DND-41 (cell line): ENCODE data around the gene TM4SF18.

Source experiments
- ATAC-seq: fragments of 200-7000 bp; cut with Tn5 transposase; 3 replicates; pipeline ENCODE4 v1.9.1; 2021; ENCODE audit warnings: low read depth; ENCODE audit not compliant: insufficient read depth
- DNase-seq: peaks from one replicate; pipeline ENCODE4 v3.0.0-alpha.2; 2020
- H2AFZ ChIP-seq: 2 replicates; pipeline ENCODE4 v1.6.0; 2012; ENCODE audit warnings: low read depth, low read length
- H3K27ac ChIP-seq: 2 replicates; pipeline ENCODE4 v1.5.1; 2012; ENCODE audit warnings: low read length, inconsistent platforms
- H3K27me3 ChIP-seq: fragments of 200-600 bp; sonication (generic); 2 replicates; pipeline ENCODE4 v1.6.0; 2012; ENCODE audit warnings: low read length, mild to moderate bottlenecking, inconsistent platforms; ENCODE audit not compliant: insufficient read depth, poor library complexity
- H3K36me3 ChIP-seq: 2 replicates; pipeline ENCODE4 v1.5.1; 2012; ENCODE audit warnings: low read length, inconsistent platforms; ENCODE audit not compliant: insufficient read depth
- H3K4me1 ChIP-seq: 2 replicates; pipeline ENCODE4 v1.5.1; 2012; ENCODE audit warnings: mild to moderate bottlenecking, low read length; ENCODE audit not compliant: insufficient read depth
- H3K4me2 ChIP-seq: 2 replicates; pipeline ENCODE4 v1.6.0; 2012; ENCODE audit warnings: mild to moderate bottlenecking, moderate library complexity, low read length, inconsistent platforms; ENCODE audit not compliant: insufficient read depth
- H3K4me3 ChIP-seq, 2 experiments: fragments of 200-600 bp in 1 of 2; shearing (Covaris generic) in 1 of 2; 2 replicates each; pipeline ENCODE4 v1.5.1; 2012 to 2016; ENCODE audit warnings: inconsistent platforms in 2 of 2, low read length in 2 of 2, mild to moderate bottlenecking in 2 of 2, low read depth in 1 of 2, moderate library complexity in 1 of 2
- H3K79me2 ChIP-seq: 2 replicates; pipeline ENCODE4 v1.6.0; 2012; ENCODE audit warnings: low read length, inconsistent platforms; ENCODE audit not compliant: insufficient read depth
- H3K9ac ChIP-seq: 2 replicates; pipeline ENCODE4 v1.6.0; 2012; ENCODE audit warnings: low read depth, mild to moderate bottlenecking, inconsistent platforms, low read length, moderate library complexity
- H3K9me3 ChIP-seq: 2 replicates; pipeline ENCODE4 v1.5.1; 2012; ENCODE audit warnings: low read length, moderate library complexity, mild to moderate bottlenecking, inconsistent platforms; ENCODE audit not compliant: insufficient read depth, severe bottlenecking
- H4K20me1 ChIP-seq: 2 replicates; pipeline ENCODE4 v1.6.0; 2012; ENCODE audit warnings: low read length; ENCODE audit not compliant: insufficient read depth
- CTCF ChIP-seq: IDR thresholded peaks from 2 replicates; pipeline ENCODE4 v1.5.1; 2012; ENCODE audit warnings: borderline replicate concordance, low read length, moderate library complexity, mild to moderate bottlenecking; ENCODE audit not compliant: poor library complexity, severe bottlenecking; ENCODE audit errors: extremely low read depth
- EZH2 ChIP-seq: IDR thresholded peaks from 3 replicates; pipeline ENCODE4 v1.6.1; 2012; ENCODE audit warnings: borderline replicate concordance, low read depth, mild to moderate bottlenecking, moderate library complexity, low read length, inconsistent platforms; ENCODE audit not compliant: severe bottlenecking

The TM4SF18 gene

GRCh38 chr3:149317072-149317471 is 16.4 kb downstream of the TM4SF18 start:
- no peaks in the 10 kb centered on the region for H4K20me1 ChIP-seq
- peaks cover 8% of the 10 kb centered on the region for H3K27me3 ChIP-seq
- TF ChIP-seq CTCF (no peak), EZH2 (no peak)
- no peaks in the 10 kb centered on the region for H3K9me3 ChIP-seq
- H3K79me2 ChIP-seq, result no peaks in the 10 kb centered on the region
- DNase-seq, result no peak
- no peak overlapping the region for H3K27ac ChIP-seq
- H3K9ac ChIP-seq, result no peak overlapping the region
- no peak overlapping the region for H2AFZ ChIP-seq
- H3K4me3 ChIP-seq, result no peak overlapping the region
- no peaks in the 10 kb centered on the region for H3K4me1 ChIP-seq
- no peak for ATAC-seq
- no peaks in the 10 kb centered on the region for H3K36me3 ChIP-seq
- no peak overlapping the region for H3K4me2 ChIP-seq

GRCh38 chr3:149316437-149316836 is 17.0 kb downstream of the TM4SF18 start:
- TF ChIP-seq CTCF (no peak), EZH2 (no peak)
- H3K36me3 ChIP-seq, result no peaks in the 10 kb centered on the region
- H3K79me2 ChIP-seq, result no peaks in the 10 kb centered on the region
- H3K27ac ChIP-seq, result no peak overlapping the region
- DNase-seq (no peak), ATAC-seq (no peak)
- H4K20me1 ChIP-seq, result no peaks in the 10 kb centered on the region
- H2AFZ ChIP-seq, result no peak overlapping the region
- no peak overlapping the region for H3K9ac ChIP-seq
- H3K4me1 ChIP-seq, result no peaks in the 10 kb centered on the region
- no peak overlapping the region for H3K4me2 ChIP-seq
- peaks cover 8% of the 10 kb centered on the region for H3K27me3 ChIP-seq
- H3K9me3 ChIP-seq, result no peaks in the 10 kb centered on the region
- no peak overlapping the region for H3K4me3 ChIP-seq

- Histone ChIP-seq H3K4me1 (no peaks in the 10 kb centered on the region), H3K4me3 (no peak overlapping the region), H3K9me3 (no peaks in the 10 kb centered on the region), H4K20me1 (no peaks in the 10 kb centered on the region), H2AFZ (no peak overlapping the region), H3K36me3 (no peaks in the 10 kb centered on the region), H3K27me3 (peaks cover 8% of the 10 kb centered on the region), H3K4me2 (no peak overlapping the region), H3K9ac (no peak overlapping the region), H3K27ac (no peak overlapping the region), H3K79me2 (no peaks in the 10 kb centered on the region)
- ATAC-seq (no peak), DNase-seq (no peak)
- no peak for TF ChIP-seq EZH2
- TF ChIP-seq CTCF, result no peak
Measured at GRCh38 chr3:149315694-149316093, 17.7 kb downstream of the TM4SF18 start.
